Loucy (cell line): Measurements from ENCODE around the gene FZD8.

Experiments used
- CTCF ChIP-seq: fragments of 200-600 bp; sonication (generic); conservative IDR thresholded peaks from 2 replicates; pipeline ENCODE4 v1.5.1; 2014; ENCODE audit warnings: mild to moderate bottlenecking, antibody characterized with exemption, low read length
- EZH2phosphoT487 ChIP-seq: fragments of 200-600 bp; IDR thresholded peaks from 2 replicates; pipeline ENCODE4 v1.6.1; 2018; ENCODE audit warnings: antibody characterized with exemption, mild to moderate bottlenecking, moderate library complexity, borderline replicate concordance

GRCh38 chr10:35640474-35640873 is 1.6 kb downstream of the FZD8 start:
- no peak for TF ChIP-seq CTCF
- no peak for TF ChIP-seq EZH2phosphoT487
